ENCODE results near the gene ATP8B3.

The ATP8B3 gene

DNA sequence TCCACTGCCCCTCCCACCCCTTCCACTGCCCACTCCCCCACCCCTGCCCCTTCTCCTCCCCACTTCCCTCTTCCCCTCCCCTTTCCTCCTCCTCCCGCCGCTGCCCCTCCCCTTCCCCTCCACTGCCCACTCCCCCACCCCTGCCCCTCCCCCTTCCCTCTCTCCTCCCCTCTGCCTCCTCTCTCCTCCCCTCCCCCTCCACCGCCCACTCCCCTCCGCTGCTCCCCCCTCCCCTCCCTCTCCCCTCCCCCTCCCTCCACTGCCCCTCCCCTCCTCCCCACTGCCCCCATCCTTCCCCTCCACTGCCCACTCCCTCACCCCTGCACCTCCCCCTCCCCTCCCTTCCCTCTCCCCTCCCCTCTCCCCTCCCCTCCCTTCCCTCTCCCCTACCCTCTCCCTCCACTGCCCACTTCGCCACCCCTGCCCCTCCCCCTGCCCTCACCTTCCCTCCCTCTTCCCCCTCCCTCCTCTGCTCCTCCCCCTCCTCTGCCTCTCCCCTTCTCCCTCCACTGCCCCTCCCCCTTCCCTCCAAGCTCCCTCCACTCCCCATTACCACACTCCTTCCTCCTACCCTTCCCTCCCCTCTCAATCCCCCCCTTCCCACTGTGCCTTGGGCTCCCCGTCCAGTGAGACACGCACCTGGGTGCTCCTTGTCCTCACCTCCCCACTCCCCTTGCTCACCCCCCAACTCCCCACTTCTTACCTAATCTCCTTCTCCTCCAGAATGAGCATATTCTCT lies 21.9 kb downstream of the ATP8B3 start:
- H3K4me1 ChIP-seq (ENCODE audit: control insufficient read depth, insufficient read depth, low read length) = peaks cover 11% of the 10 kb centered on the region; the same call in 1 of the 2 replicates
- H3K36me3 ChIP-seq (ENCODE audit: control insufficient read depth, insufficient read depth, low read length) = no peaks in the 10 kb centered on the region
- no peaks in the 10 kb centered on the region for H3K9me3 ChIP-seq (ENCODE audit: control insufficient read depth, insufficient read depth, low read length)
- no peak for DNase-seq (ENCODE audit: low read depth, low spot score)
- peaks cover 3% of the 10 kb centered on the region; the same call in 1 of the 2 replicates for H3K27me3 ChIP-seq (ENCODE audit: control insufficient read depth, insufficient read depth, low read length)
- no CpG with 5 or more reads among the region's 7 CpGs for WGBS (ENCODE audit: insufficient coverage, insufficient read length)
- peak overlapping the region; percentile 14; the same call in 1 of the 2 replicates for H3K4me3 ChIP-seq (ENCODE audit: low read length)
- H3K27ac ChIP-seq (ENCODE audit: low read length) = no peak overlapping the region

DNA sequence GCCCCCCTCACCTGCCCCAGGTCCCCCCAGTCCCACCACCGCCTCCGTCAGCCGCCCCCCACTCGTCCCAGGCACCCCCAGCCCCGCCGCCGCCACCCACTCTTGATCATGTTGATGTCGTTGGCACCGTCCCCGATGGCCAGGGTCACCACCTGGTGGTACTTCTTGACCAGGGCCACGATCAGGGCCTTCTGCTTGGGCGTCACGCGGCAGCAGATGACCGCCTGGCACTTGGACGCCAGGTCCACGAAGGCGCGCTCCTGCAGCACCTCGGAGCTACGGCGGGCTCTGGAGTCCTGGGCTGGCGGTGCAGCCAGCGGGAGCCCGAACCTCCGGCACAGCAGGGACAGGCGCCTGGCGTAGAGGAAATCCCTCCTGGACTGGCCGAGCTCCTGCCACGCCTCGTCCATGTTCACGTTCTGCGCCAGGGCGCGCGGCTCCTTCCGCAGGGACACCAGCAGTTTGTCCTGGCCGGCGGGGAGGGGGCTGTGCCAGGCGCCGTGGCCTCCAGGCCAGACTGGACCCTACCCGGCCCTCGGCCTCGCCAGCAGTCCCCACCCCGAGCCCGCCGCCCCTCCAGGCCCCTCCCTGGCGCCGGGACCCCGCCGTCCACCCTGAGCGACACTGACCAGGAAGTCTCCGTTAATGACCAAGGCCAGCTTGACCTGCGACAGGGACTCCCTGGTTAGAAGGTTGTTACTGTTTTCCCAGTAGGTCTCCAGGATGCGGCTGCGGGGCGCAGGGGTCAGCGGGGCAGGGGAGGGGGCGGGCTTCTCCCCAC lies 22.6 kb downstream of the ATP8B3 start:
- peak overlapping the region; percentile 7; the same call in 1 of the 2 replicates for H3K4me3 ChIP-seq (ENCODE audit: low read length)
- no peak for DNase-seq (ENCODE audit: low read depth, low spot score)
- no peaks in the 10 kb centered on the region for H3K36me3 ChIP-seq (ENCODE audit: control insufficient read depth, insufficient read depth, low read length)
- peaks cover 3% of the 10 kb centered on the region; the same call in 1 of the 2 replicates for H3K27me3 ChIP-seq (ENCODE audit: control insufficient read depth, insufficient read depth, low read length)
- H3K4me1 ChIP-seq (ENCODE audit: control insufficient read depth, insufficient read depth, low read length) = peaks cover 8% of the 10 kb centered on the region; the same call in 1 of the 2 replicates
- no peak overlapping the region for H3K27ac ChIP-seq (ENCODE audit: low read length)
- WGBS (ENCODE audit: insufficient coverage, insufficient read length) = no CpG with 5 or more reads among the region's 59 CpGs
- no peaks in the 10 kb centered on the region for H3K9me3 ChIP-seq (ENCODE audit: control insufficient read depth, insufficient read depth, low read length)

DNA sequence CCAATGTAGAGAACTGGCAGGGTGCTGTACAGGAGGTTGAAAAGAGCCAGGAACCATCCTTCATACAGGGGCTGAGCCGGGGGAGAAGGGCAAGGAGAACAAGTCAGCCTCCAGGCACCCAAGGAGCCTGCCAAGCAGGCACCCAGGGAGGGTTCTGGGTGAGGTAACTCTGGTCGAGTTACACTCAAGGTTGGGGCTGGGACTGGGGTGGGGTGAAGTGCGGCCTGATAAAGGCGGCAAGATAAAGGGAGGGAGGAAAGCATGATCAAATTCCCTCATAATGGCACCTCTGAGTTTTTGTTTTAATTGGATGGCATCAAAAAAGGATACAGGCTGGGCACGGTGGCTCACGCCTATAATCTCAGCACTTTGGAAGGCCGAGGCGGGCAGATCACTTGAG lies 25.0 kb downstream of the ATP8B3 start:
- Histone ChIP-seq H3K36me3 (ENCODE audit: control insufficient read depth, insufficient read depth, low read length) (no peaks in the 10 kb centered on the region), H3K9me3 (ENCODE audit: control insufficient read depth, insufficient read depth, low read length) (no peaks in the 10 kb centered on the region), H3K4me1 (ENCODE audit: control insufficient read depth, insufficient read depth, low read length) (peaks cover 5% of the 10 kb centered on the region; the same call in 1 of the 2 replicates), H3K27ac (ENCODE audit: low read length) (no peak overlapping the region), H3K27me3 (ENCODE audit: control insufficient read depth, insufficient read depth, low read length) (peaks cover 3% of the 10 kb centered on the region; the same call in 1 of the 2 replicates), H3K4me3 (ENCODE audit: low read length) (no peak overlapping the region)
- no CpG with 5 or more reads among the region's 8 CpGs for whole genome bisulfite sequencing (ENCODE audit: insufficient coverage, insufficient read length)
- no peak for DNase-seq (ENCODE audit: low read depth, low spot score)

DNA sequence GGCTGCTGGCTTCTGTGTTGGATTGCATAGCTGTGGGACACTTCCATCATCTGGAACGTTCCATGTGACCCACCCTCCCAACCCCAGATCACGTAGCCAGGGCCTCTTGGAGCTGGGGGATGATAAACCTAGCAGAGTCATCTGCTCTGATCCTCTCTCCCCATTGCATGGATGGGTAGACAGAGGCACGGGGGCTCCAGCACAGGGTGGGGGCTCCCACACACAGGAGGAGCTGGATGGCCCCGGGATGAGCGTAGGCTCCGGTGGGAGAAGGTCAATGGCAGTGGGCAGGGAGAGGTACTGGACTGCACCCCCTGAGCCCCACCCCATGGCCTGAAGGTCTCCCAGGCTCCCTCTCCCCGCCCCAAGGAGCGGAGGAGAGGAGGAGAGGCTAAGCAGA lies 25.4 kb downstream of the ATP8B3 start:
- Histone ChIP-seq H3K9me3 (ENCODE audit: control insufficient read depth, insufficient read depth, low read length) (no peaks in the 10 kb centered on the region), H3K27ac (ENCODE audit: low read length) (no peak overlapping the region), H3K27me3 (ENCODE audit: control insufficient read depth, insufficient read depth, low read length) (peaks cover 3% of the 10 kb centered on the region; the same call in 1 of the 2 replicates), H3K4me3 (ENCODE audit: low read length) (no peak overlapping the region), H3K36me3 (ENCODE audit: control insufficient read depth, insufficient read depth, low read length) (no peaks in the 10 kb centered on the region), H3K4me1 (ENCODE audit: control insufficient read depth, insufficient read depth, low read length) (peaks cover 5% of the 10 kb centered on the region; the same call in 1 of the 2 replicates)
- no peak for DNase-seq (ENCODE audit: low read depth, low spot score)
- WGBS (ENCODE audit: insufficient coverage, insufficient read length) = no CpG with 5 or more reads among the region's 8 CpGs

DNA sequence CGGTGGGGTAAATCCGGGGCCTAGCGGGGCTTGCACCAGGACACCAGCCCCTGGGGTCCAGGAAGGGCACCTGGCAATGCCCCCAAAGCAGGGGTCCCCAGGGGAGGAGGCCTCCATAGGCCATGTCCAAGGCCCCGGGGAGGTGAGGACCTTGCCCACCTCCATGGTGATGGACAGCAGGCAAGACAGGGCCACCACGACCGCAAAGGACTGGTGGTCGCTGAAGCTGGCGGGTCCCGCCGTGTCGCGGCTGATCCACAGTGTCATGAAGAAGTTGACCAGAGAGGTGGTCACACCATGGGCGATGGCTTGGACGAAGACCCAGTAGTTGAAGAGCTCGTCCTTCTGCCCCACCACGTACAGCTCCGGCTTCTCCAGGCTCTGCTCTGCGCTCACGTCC lies 26.8 kb downstream of the ATP8B3 start:
- Histone ChIP-seq H3K9me3 (ENCODE audit: control insufficient read depth, insufficient read depth, low read length) (no peaks in the 10 kb centered on the region), H3K36me3 (ENCODE audit: control insufficient read depth, insufficient read depth, low read length) (no peaks in the 10 kb centered on the region), H3K4me3 (ENCODE audit: low read length) (no peak overlapping the region), H3K4me1 (ENCODE audit: control insufficient read depth, insufficient read depth, low read length) (peaks cover 5% of the 10 kb centered on the region; the same call in 1 of the 2 replicates), H3K27ac (ENCODE audit: low read length) (no peak overlapping the region), H3K27me3 (ENCODE audit: control insufficient read depth, insufficient read depth, low read length) (peaks cover 3% of the 10 kb centered on the region; the same call in 1 of the 2 replicates)
- WGBS (ENCODE audit: insufficient coverage, insufficient read length) = no CpG with 5 or more reads among the region's 19 CpGs
- DNase-seq (ENCODE audit: low read depth, low spot score) = no peak

DNA sequence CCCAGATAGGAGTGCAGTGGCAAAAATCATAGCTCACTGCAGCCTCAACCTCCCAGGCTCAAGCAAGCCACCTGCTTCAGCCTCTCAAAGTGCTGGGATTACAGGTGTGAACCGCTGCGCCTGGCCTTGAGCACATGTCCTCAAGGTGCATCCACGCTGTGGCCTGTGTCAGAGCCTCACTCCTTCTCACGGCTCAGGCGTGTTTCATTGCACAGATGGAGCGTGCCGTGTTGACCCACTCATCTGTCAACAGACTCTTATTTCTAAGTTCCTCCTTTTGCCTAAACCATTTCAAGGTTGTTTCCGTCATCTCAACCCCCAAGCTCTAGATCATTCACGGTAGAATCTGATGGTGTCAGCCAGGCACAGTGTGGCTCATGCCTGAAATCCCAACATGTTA lies 28.2 kb downstream of the ATP8B3 start:
- DNase-seq (ENCODE audit: low read depth, low spot score) = no peak
- H3K4me3 ChIP-seq (ENCODE audit: low read length) = no peak overlapping the region
- 0 out of 2 replicates have a peak, but pooled peaks cover 1% of the 10 kb centered on the region for H3K4me1 ChIP-seq (ENCODE audit: control insufficient read depth, insufficient read depth, low read length)
- H3K27me3 ChIP-seq (ENCODE audit: control insufficient read depth, insufficient read depth, low read length) = peaks cover 5% of the 10 kb centered on the region; the same call in 1 of the 2 replicates
- no peaks in the 10 kb centered on the region for H3K36me3 ChIP-seq (ENCODE audit: control insufficient read depth, insufficient read depth, low read length)
- H3K9me3 ChIP-seq (ENCODE audit: control insufficient read depth, insufficient read depth, low read length) = no peaks in the 10 kb centered on the region
- WGBS (ENCODE audit: insufficient coverage, insufficient read length) = no CpG with 5 or more reads among the region's 9 CpGs
- no peak overlapping the region for H3K27ac ChIP-seq (ENCODE audit: low read length)

DNA sequence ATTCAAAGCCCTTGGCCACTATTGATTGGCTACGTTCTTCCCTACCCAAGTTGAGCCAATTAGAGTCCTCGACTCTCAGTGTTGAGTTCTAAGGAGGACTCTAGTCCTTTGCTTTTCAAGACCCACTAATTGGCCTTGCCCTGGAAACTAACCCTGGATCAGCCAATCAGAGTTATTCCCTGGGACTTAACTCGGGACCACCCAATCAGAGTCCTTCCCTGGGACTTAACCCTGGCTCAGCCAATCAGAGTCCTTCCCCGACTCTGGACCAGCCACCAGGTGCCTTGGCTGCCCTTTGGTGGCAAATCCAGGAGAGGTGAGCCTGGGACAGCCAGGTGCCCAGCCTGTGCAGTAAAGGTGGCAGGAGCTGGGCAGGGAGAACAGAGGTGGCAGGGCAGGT lies 28.7 kb downstream of the ATP8B3 start:
- DNase-seq (ENCODE audit: low read depth, low spot score) = no peak
- Histone ChIP-seq H3K4me1 (ENCODE audit: control insufficient read depth, insufficient read depth, low read length) (no peaks in the 10 kb centered on the region), H3K27ac (ENCODE audit: low read length) (no peak overlapping the region), H3K27me3 (ENCODE audit: control insufficient read depth, insufficient read depth, low read length) (peaks cover 9% of the 10 kb centered on the region), H3K9me3 (ENCODE audit: control insufficient read depth, insufficient read depth, low read length) (no peaks in the 10 kb centered on the region), H3K36me3 (ENCODE audit: control insufficient read depth, insufficient read depth, low read length) (no peaks in the 10 kb centered on the region), H3K4me3 (ENCODE audit: low read length) (no peak overlapping the region)
- WGBS (ENCODE audit: insufficient coverage, insufficient read length) = no CpG with 5 or more reads among the region's 4 CpGs

DNA sequence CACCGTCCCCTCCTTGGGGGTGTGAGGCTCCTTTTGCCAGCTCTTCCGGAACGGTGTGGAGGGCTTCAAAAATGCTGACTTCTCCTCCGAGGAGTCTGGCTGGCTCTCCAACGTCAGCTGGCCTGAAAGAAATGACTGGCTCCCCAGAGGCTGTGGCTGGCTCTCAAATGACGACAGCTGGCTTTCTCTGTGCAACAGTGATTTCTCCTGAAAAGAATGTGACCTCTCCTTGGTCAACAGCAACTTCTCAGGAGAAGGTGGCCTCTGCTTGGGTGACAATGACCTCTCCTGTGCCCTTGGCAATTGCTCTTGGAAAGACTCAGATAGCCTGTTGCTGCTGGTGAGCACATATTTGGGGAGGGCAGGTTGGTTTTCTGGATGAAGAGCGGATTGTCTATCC lies 29.6 kb downstream of the ATP8B3 start:
- H3K27ac ChIP-seq (ENCODE audit: low read length) = no peak overlapping the region
- no peak overlapping the region for H3K4me3 ChIP-seq (ENCODE audit: low read length)
- WGBS (ENCODE audit: insufficient coverage, insufficient read length) = no CpG with 5 or more reads among the region's 7 CpGs
- peaks cover 12% of the 10 kb centered on the region for H3K27me3 ChIP-seq (ENCODE audit: control insufficient read depth, insufficient read depth, low read length)
- no peaks in the 10 kb centered on the region for H3K9me3 ChIP-seq (ENCODE audit: control insufficient read depth, insufficient read depth, low read length)
- no peak for DNase-seq (ENCODE audit: low read depth, low spot score)
- no peaks in the 10 kb centered on the region for H3K4me1 ChIP-seq (ENCODE audit: control insufficient read depth, insufficient read depth, low read length)
- H3K36me3 ChIP-seq (ENCODE audit: control insufficient read depth, insufficient read depth, low read length) = no peaks in the 10 kb centered on the region

DNA sequence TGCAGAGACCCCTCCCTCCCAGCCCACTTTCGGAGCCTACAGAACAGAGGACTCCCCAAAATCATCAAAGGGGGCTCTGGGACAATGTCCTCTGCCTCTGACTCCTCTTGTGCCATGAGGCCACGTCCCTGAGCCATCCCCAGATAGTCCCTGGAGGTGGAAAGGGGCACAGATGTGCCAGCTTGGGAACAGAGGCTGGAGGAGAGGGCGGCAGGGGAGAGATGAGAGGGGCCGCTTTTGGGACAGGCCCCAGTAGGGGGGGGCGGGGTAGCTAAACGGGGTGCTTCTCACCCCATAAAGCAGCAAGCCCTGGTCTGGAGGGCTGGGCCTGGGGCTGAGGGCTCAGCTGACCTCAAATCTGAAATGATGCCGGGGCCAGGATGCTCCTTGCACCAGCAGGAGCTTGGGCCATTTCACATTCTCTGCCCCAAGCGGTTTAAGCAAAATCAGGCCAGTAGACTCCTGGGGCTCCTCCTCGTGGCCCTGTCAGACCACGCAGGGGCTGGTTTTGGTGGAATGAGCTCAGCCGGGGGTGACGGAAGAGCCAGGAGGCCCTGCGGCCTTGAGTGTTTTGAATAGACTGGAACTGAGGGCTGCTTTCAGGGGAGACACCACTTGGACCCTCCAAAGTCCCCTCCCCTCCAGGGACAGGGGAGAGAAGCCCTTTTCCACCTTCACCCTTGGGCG lies 31.7 kb downstream of the ATP8B3 start:
- H3K4me1 ChIP-seq (ENCODE audit: control insufficient read depth, insufficient read depth, low read length) = peaks cover 1% of the 10 kb centered on the region; the same call in 1 of the 2 replicates
- H3K36me3 ChIP-seq (ENCODE audit: control insufficient read depth, insufficient read depth, low read length) = no peaks in the 10 kb centered on the region
- WGBS (ENCODE audit: insufficient coverage, insufficient read length) = no CpG with 5 or more reads among the region's 14 CpGs
- H3K27me3 ChIP-seq (ENCODE audit: control insufficient read depth, insufficient read depth, low read length) = peaks cover 31% of the 10 kb centered on the region
- no peaks in the 10 kb centered on the region for H3K9me3 ChIP-seq (ENCODE audit: control insufficient read depth, insufficient read depth, low read length)
- DNase-seq (ENCODE audit: low read depth, low spot score) = no peak
- H3K27ac ChIP-seq (ENCODE audit: low read length) = no peak overlapping the region
- no peak overlapping the region for H3K4me3 ChIP-seq (ENCODE audit: low read length)

DNA sequence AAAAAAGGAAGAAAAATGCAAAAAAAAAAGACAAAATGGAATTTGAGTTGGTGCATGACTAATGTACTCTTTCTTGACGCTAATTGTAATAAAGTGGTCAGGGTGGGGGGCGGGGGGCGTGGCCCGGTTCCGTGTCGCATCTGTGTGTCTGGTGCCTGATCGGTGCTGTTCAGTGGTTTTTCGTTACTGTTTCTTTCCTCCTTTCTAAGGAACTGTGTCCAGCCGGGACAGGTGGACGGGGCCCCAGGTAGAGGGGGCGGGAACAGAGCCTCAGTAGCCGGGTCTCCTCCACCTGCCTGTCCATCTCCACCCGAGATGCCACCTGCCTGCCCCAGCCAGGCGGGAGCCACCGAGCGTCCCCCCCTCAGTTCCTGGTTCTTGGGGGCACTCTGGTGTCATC lies 32.5 kb downstream of the ATP8B3 start:
- WGBS (ENCODE audit: insufficient coverage, insufficient read length) = no CpG with 5 or more reads among the region's 16 CpGs
- H3K4me3 ChIP-seq (ENCODE audit: low read length) = no peak overlapping the region
- H3K27ac ChIP-seq (ENCODE audit: low read length) = no peak overlapping the region
- H3K9me3 ChIP-seq (ENCODE audit: control insufficient read depth, insufficient read depth, low read length) = no peaks in the 10 kb centered on the region
- H3K36me3 ChIP-seq (ENCODE audit: control insufficient read depth, insufficient read depth, low read length) = no peaks in the 10 kb centered on the region
- H3K27me3 ChIP-seq (ENCODE audit: control insufficient read depth, insufficient read depth, low read length) = peaks cover 31% of the 10 kb centered on the region
- H3K4me1 ChIP-seq (ENCODE audit: control insufficient read depth, insufficient read depth, low read length) = peaks cover 1% of the 10 kb centered on the region; the same call in 1 of the 2 replicates
- DNase-seq (ENCODE audit: low read depth, low spot score) = no peak

Measured in iPS DF 6.9 (cell line).